Neuronal stem cell (in vitro differentiated cells): ENCODE measurements around the gene PLCL1.

Source experiments
- DNase-seq: peaks from one replicate; pipeline ENCODE4 v3.0.0-alpha.2; 2013; ENCODE audit warnings: low spot score
- H2AFZ ChIP-seq: one replicate; pipeline ENCODE4 v1.6.1; 2013; ENCODE audit warnings: mild to moderate bottlenecking, low read length, inconsistent platforms
- H2AK5ac ChIP-seq: 2 replicates; pipeline ENCODE4 v1.6.1; 2013; ENCODE audit warnings: low read depth, mild to moderate bottlenecking, inconsistent platforms, low read length, moderate library complexity, mixed read lengths
- H2BK120ac ChIP-seq: 2 replicates; pipeline ENCODE4 v1.6.1; 2013; ENCODE audit warnings: low read depth, mild to moderate bottlenecking, inconsistent platforms, low read length, moderate library complexity, mixed read lengths
- H2BK12ac ChIP-seq: one replicate; pipeline ENCODE4 v1.6.1; 2013; ENCODE audit warnings: low read length, inconsistent platforms
- H2BK15ac ChIP-seq: 2 replicates; pipeline ENCODE4 v1.6.1; 2013; ENCODE audit warnings: mild to moderate bottlenecking, low read length, inconsistent platforms, mixed read lengths
- H2BK5ac ChIP-seq: one replicate; pipeline ENCODE4 v1.6.1; 2013; ENCODE audit warnings: inconsistent platforms, mild to moderate bottlenecking, low read length, moderate library complexity
- H3K14ac ChIP-seq: one replicate; pipeline ENCODE4 v1.6.1; 2013; ENCODE audit warnings: low read length, inconsistent platforms
- H3K18ac ChIP-seq: 2 replicates; pipeline ENCODE4 v1.6.1; 2013; ENCODE audit warnings: low read length, inconsistent platforms
- H3K23ac ChIP-seq: 2 replicates; pipeline ENCODE4 v1.6.1; 2013; ENCODE audit warnings: low read depth, mild to moderate bottlenecking, mixed read lengths, low read length, inconsistent platforms; ENCODE audit not compliant: poor library complexity
- H3K27ac ChIP-seq: replicated peaks from 3 replicates; pipeline ENCODE4 v1.5.1; 2013; ENCODE audit warnings: low read length, inconsistent platforms
- H3K27me3 ChIP-seq, 3 experiments: 2 replicates each; pipeline ENCODE4 v1.6.1; 2013; ENCODE audit warnings: low read length in 3 of 3, mild to moderate bottlenecking in 2 of 3, inconsistent platforms in 1 of 3, low read depth in 1 of 3, mixed read lengths in 1 of 3, moderate library complexity in 1 of 3; ENCODE audit not compliant: control insufficient read depth in 3 of 3, insufficient read depth in 3 of 3
- H3K36me3 ChIP-seq, 2 donors: replicated peaks in 1 of 2; 2 replicates each; pipeline ENCODE4 v1.6.1; 2013; ENCODE audit warnings: low read length in 2 of 2; ENCODE audit not compliant: control insufficient read depth in 2 of 2, insufficient read depth in 2 of 2
- H3K4ac ChIP-seq: 2 replicates; pipeline ENCODE4 v1.6.1; 2013; ENCODE audit warnings: inconsistent platforms, mild to moderate bottlenecking, low read length, moderate library complexity
- H3K4me1 ChIP-seq, 2 donors: 1 replicate in 1 of 2; 2 replicates in 1 of 2; pipeline ENCODE4 v1.6.1; 2013; ENCODE audit warnings: low read length in 2 of 2, low read depth in 1 of 2; ENCODE audit not compliant: control insufficient read depth in 2 of 2, insufficient read depth in 1 of 2
- H3K4me2 ChIP-seq: one replicate; pipeline ENCODE4 v1.6.1; 2013; ENCODE audit warnings: mild to moderate bottlenecking, low read length, inconsistent platforms; ENCODE audit not compliant: insufficient read depth, poor library complexity, severe bottlenecking
- H3K4me3 ChIP-seq, 2 donors: 2 replicates each; pipeline ENCODE4 v1.5.1; 2013; ENCODE audit warnings: low read length in 2 of 2, mild to moderate bottlenecking in 2 of 2, inconsistent platforms in 1 of 2, moderate library complexity in 1 of 2
- H3K79me1 ChIP-seq: one replicate; pipeline ENCODE4 v1.6.1; 2013; ENCODE audit warnings: low read depth, mild to moderate bottlenecking, inconsistent platforms, low read length, moderate library complexity
- H3K9ac ChIP-seq: one replicate; pipeline ENCODE4 v1.6.1; 2013; ENCODE audit warnings: mild to moderate bottlenecking, low read depth, low read length, inconsistent platforms; ENCODE audit not compliant: poor library complexity
- H3K9me3 ChIP-seq, 2 donors: replicated peaks in 1 of 2; 2 replicates each; pipeline versions ENCODE3 to v1.6.1; 2013; ENCODE audit warnings: low read length in 2 of 2, mild to moderate bottlenecking in 2 of 2, inconsistent platforms in 1 of 2, low read depth in 1 of 2, mixed read lengths in 1 of 2, moderate library complexity in 1 of 2; ENCODE audit not compliant: control insufficient read depth in 2 of 2, insufficient read depth in 1 of 2
- H4K8ac ChIP-seq: one replicate; pipeline ENCODE4 v1.6.1; 2013; ENCODE audit warnings: low read depth, mild to moderate bottlenecking, inconsistent platforms, low read length, moderate library complexity
- H4K91ac ChIP-seq: one replicate; pipeline ENCODE4 v1.6.1; 2013; ENCODE audit warnings: low read length, low read depth, mild to moderate bottlenecking, inconsistent platforms; ENCODE audit not compliant: poor library complexity
- whole genome bisulfite sequencing, 2 donors: extraction: QIAGEN DNeasy Blood & Tissue Kit; methylation state at CpG; one replicate each; pipeline ENCODE4 v1.1.7; 2013; ENCODE audit warnings: missing lambda C conversion rate in 2 of 2, mixed read lengths in 1 of 2; ENCODE audit not compliant: insufficient read length in 2 of 2, insufficient replicate concordance in 1 of 2; ENCODE audit errors: extremely low coverage in 2 of 2; 5-methylcytosine and 5-hydroxymethylcytosine counted together

The PLCL1 gene

GRCh38 chr2:197920592-197921201 is 116.3 kb downstream of the PLCL1 start:
- Histone ChIP-seq H3K4me1 (no peaks in the 10 kb centered on the region), H4K8ac (no peak overlapping the region), H2BK12ac (no peak overlapping the region), H2AK5ac (no peak overlapping the region), H3K27me3 (peaks cover 0 to under 1% (median 0%) of the 10 kb centered on the region in 3 experiments), H2BK15ac (no peak overlapping the region), H3K4me3 (no peak overlapping the region), H2BK5ac (no peak overlapping the region), H3K4me2 (no peak overlapping the region), H4K91ac (no peak overlapping the region), H3K23ac (no peak overlapping the region), H3K79me1 (no peaks in the 10 kb centered on the region), H3K9ac (no peak overlapping the region), H2AFZ (no peak overlapping the region), H3K36me3 (no peaks in the 10 kb centered on the region), H3K27ac (no peak overlapping the region), H3K18ac (no peak overlapping the region), H3K4ac (no peak overlapping the region), H3K14ac (no peak overlapping the region), H2BK120ac (no peak overlapping the region), H3K9me3 (no peaks in the 10 kb centered on the region)
- no peak for DNase-seq
- no CpG with 5 or more reads among the region's 5 CpGs for WGBS, 2 donors

DNA sequence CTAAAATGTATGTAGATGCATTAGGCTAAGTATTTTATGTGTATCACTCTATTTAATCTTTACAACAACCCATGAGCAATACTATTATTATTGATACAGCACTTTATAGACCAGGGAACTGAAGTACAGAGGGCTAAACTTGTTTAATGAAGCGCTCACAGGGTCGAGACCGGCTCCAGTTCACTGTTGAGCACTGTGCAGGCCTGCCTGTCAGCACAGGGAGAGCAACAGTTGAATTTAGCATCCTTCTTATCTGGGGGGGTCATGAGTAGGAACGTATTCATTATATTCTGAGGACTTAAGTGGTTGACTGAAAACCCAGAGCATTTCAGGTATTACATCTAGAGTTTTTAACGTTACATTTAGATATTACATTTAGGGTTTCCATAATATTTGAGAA is 120.1 kb downstream of the PLCL1 start:
- H2BK12ac ChIP-seq, result no peak overlapping the region
- DNase-seq, result no peak
- no peak overlapping the region for H3K14ac ChIP-seq
- H3K9me3 ChIP-seq, result no peaks in the 10 kb centered on the region
- no peak overlapping the region for H2AFZ ChIP-seq
- no peak overlapping the region for H3K4me2 ChIP-seq
- no peak overlapping the region for H3K27ac ChIP-seq
- H3K4me3 ChIP-seq, result no peak overlapping the region
- H3K79me1 ChIP-seq, result no peaks in the 10 kb centered on the region
- H3K4ac ChIP-seq, result no peak overlapping the region
- no peak overlapping the region for H3K9ac ChIP-seq
- H3K23ac ChIP-seq, result no peak overlapping the region
- H2BK120ac ChIP-seq, result no peak overlapping the region
- no peak overlapping the region for H4K91ac ChIP-seq
- no peak overlapping the region for H2BK5ac ChIP-seq
- H3K18ac ChIP-seq, result no peak overlapping the region
- H3K27me3 ChIP-seq, result no peaks in the 10 kb centered on the region
- no peaks in the 10 kb centered on the region for H3K36me3 ChIP-seq
- no peak overlapping the region for H2AK5ac ChIP-seq
- H4K8ac ChIP-seq, result no peak overlapping the region
- no peak overlapping the region for H2BK15ac ChIP-seq
- peaks cover 0 to 2% of the 10 kb centered on the region in 2 donors for H3K4me1 ChIP-seq
- WGBS, 2 donors, result no CpG with 5 or more reads among the region's 5 CpGs

DNA sequence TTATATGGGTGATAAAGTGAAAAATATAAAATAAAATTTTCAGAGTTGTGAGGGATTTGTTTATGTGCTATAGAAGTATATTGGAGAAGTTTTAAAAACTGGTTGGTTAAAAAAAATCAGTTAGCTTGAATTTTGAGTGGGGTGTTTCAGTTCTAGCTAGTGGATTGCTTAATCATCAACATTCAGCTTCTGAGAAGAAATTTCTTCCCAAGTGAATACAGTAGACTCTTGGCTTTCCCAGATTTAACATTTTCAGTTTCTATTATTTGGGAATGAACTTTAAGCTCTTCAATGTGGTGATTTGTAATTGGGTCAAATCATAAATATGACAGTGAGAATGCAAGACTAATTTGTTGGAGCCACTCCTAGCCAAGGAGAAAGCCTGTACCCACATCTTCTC is 120.8 kb downstream of the PLCL1 start:
- Histone ChIP-seq H4K8ac (no peak overlapping the region), H2AK5ac (no peak overlapping the region), H3K36me3 (no peaks in the 10 kb centered on the region), H3K9ac (no peak overlapping the region), H3K18ac (no peak overlapping the region), H3K4me2 (no peak overlapping the region), H3K4me3 (no peak overlapping the region), H2BK5ac (no peak overlapping the region), H3K79me1 (no peaks in the 10 kb centered on the region), H2BK15ac (no peak overlapping the region), H2BK120ac (no peak overlapping the region), H3K27ac (no peak overlapping the region), H3K14ac (no peak overlapping the region), H2BK12ac (no peak overlapping the region), H4K91ac (no peak overlapping the region), H3K23ac (no peak overlapping the region), H3K27me3 (no peaks in the 10 kb centered on the region), H3K4me1 (peaks cover 0 to 2% of the 10 kb centered on the region in 2 donors), H3K9me3 (no peaks in the 10 kb centered on the region), H2AFZ (no peak overlapping the region), H3K4ac (no peak overlapping the region)
- DNase-seq, result no peak

GRCh38 chr2:197925976-197926375 is 121.6 kb downstream of the PLCL1 start:
- Histone ChIP-seq H3K79me1 (no peaks in the 10 kb centered on the region), H2AK5ac (no peak overlapping the region), H2AFZ (no peak overlapping the region), H3K9ac (no peak overlapping the region), H2BK12ac (no peak overlapping the region), H3K9me3 (no peaks in the 10 kb centered on the region), H3K4me1 (peaks cover 0 to 2% of the 10 kb centered on the region in 2 donors), H3K14ac (no peak overlapping the region), H4K8ac (no peak overlapping the region), H2BK15ac (no peak overlapping the region), H2BK5ac (no peak overlapping the region), H3K4me2 (no peak overlapping the region), H3K18ac (no peak overlapping the region), H3K23ac (no peak overlapping the region), H3K4me3 (no peak overlapping the region), H3K4ac (no peak overlapping the region), H3K36me3 (no peaks in the 10 kb centered on the region), H3K27ac (no peak overlapping the region), H3K27me3 (no peaks in the 10 kb centered on the region), H2BK120ac (no peak overlapping the region), H4K91ac (no peak overlapping the region)
- no peak for DNase-seq
